ENCODE results near the gene MCMBP.

MCMBP gene

GRCh38 chr10:119849031-119849789 is 23.4 kb downstream of the MCMBP start:
- no peaks in the 10 kb centered on the region for H3K9me3 ChIP-seq
- no peak overlapping the region for H3K27ac ChIP-seq
- no peak for TF ChIP-seq CTCF (IDR thresholded peaks at IDR 0.05)
- DNase-seq = no peak
- peaks cover 62 to 85% (median 81%) of the 10 kb centered on the region in 3 donors for H3K36me3 ChIP-seq
- intact Hi-C loops (cut with DNase I; ENCODE audit: low total_unique reads) = no loop called here
- no peak overlapping the region for H3K4me3 ChIP-seq
- H3K27me3 ChIP-seq = no peaks in the 10 kb centered on the region
- H3K4me1 ChIP-seq = no peaks in the 10 kb centered on the region

- H3K27ac ChIP-seq = no peak overlapping the region
- H3K9me3 ChIP-seq = no peaks in the 10 kb centered on the region
- TF ChIP-seq CTCF (IDR thresholded peaks at IDR 0.05) = no peak
- no peaks in the 10 kb centered on the region for H3K27me3 ChIP-seq
- no peak for DNase-seq
- intact Hi-C loops (cut with DNase I; ENCODE audit: low total_unique reads) = no loop called here
- H3K4me3 ChIP-seq = no peak overlapping the region
- H3K4me1 ChIP-seq = no peaks in the 10 kb centered on the region
- peaks cover 76 to 87% (median 78%) of the 10 kb centered on the region in 3 donors for H3K36me3 ChIP-seq
Measured at GRCh38 chr10:119845656-119846055, 27.0 kb downstream of the MCMBP start.

GRCh38 chr10:119834188-119834587 is 38.5 kb downstream of the MCMBP start:
- Histone ChIP-seq H3K4me1 (no peaks in the 10 kb centered on the region), H3K27me3 (no peaks in the 10 kb centered on the region), H3K27ac (no peak overlapping the region), H3K36me3 (peaks cover 75 to 94% (median 88%) of the 10 kb centered on the region in 3 donors), H3K9me3 (no peaks in the 10 kb centered on the region), H3K4me3 (no peak overlapping the region)
- intact Hi-C loops (cut with DNase I; ENCODE audit: low total_unique reads) = no loop called here
- no peak for DNase-seq
- TF ChIP-seq CTCF (IDR thresholded peaks at IDR 0.05) = no peak

- H3K4me1 ChIP-seq = no peaks in the 10 kb centered on the region
- no peak for DNase-seq
- no peaks in the 10 kb centered on the region for H3K9me3 ChIP-seq
- no peak for TF ChIP-seq CTCF (IDR thresholded peaks at IDR 0.05)
- H3K36me3 ChIP-seq = peaks cover 71 to 95% (median 88%) of the 10 kb centered on the region in 3 donors
- H3K4me3 ChIP-seq = no peak overlapping the region
- H3K27me3 ChIP-seq = no peaks in the 10 kb centered on the region
- intact Hi-C loops (cut with DNase I; ENCODE audit: low total_unique reads) = no loop called here
- H3K27ac ChIP-seq = no peak overlapping the region
Measured at GRCh38 chr10:119832951-119833350, 39.7 kb downstream of the MCMBP start.

GRCh38 chr10:119831656-119832055 is 41.0 kb downstream of the MCMBP start:
- no peak for DNase-seq
- no peaks in the 10 kb centered on the region for H3K27me3 ChIP-seq
- TF ChIP-seq CTCF (IDR thresholded peaks at IDR 0.05) = no peak
- H3K9me3 ChIP-seq = no peaks in the 10 kb centered on the region
- H3K4me1 ChIP-seq = no peaks in the 10 kb centered on the region
- H3K36me3 ChIP-seq = peaks cover 66 to 95% (median 88%) of the 10 kb centered on the region in 3 donors
- no peak overlapping the region for H3K27ac ChIP-seq
- intact Hi-C loops (cut with DNase I; ENCODE audit: low total_unique reads) = no loop called here
- H3K4me3 ChIP-seq = no peak overlapping the region

All from tibial artery (tissue), 4 donors.